ENCODE results near the gene SFRP4.
"Not testable (repeated sequence)": the region's sequence is repeated elsewhere in the genome, so short reads cannot be mapped to it uniquely, and the experiment has no call there.

SFRP4 gene

GRCh38 chr7:37957221-37957970 is 40.8 kb upstream of the SFRP4 start:
- H3K9ac ChIP-seq: no peak overlapping the region
- H3K36me3 ChIP-seq (ENCODE audit: control insufficient read depth, insufficient read depth, low read length): no peaks in the 10 kb centered on the region
- no peak overlapping the region for H3K4me2 ChIP-seq (ENCODE audit: low read length)
- H3K4me1 ChIP-seq: no peaks in the 10 kb centered on the region
- H3K79me2 ChIP-seq: no peaks in the 10 kb centered on the region
- H2AFZ ChIP-seq: no peak overlapping the region
- no peak overlapping the region for H3K4me3 ChIP-seq (ENCODE audit: low read depth, low read length)
- no peak overlapping the region for H3K27ac ChIP-seq
- no peaks in the 10 kb centered on the region for H3K27me3 ChIP-seq (ENCODE audit: control insufficient read depth, insufficient read depth, low read length)
- TF ChIP-seq, protein P1, sequence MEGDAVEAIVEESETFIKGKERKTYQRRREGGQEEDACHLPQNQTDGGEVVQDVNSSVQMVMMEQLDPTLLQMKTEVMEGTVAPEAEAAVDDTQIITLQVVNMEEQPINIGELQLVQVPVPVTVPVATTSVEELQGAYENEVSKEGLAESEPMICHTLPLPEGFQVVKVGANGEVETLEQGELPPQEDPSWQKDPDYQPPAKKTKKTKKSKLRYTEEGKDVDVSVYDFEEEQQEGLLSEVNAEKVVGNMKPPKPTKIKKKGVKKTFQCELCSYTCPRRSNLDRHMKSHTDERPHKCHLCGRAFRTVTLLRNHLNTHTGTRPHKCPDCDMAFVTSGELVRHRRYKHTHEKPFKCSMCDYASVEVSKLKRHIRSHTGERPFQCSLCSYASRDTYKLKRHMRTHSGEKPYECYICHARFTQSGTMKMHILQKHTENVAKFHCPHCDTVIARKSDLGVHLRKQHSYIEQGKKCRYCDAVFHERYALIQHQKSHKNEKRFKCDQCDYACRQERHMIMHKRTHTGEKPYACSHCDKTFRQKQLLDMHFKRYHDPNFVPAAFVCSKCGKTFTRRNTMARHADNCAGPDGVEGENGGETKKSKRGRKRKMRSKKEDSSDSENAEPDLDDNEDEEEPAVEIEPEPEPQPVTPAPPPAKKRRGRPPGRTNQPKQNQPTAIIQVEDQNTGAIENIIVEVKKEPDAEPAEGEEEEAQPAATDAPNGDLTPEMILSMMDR (IDR thresholded peaks at IDR 0.05): no peak
- H3K9me3 ChIP-seq (ENCODE audit: control insufficient read depth, low read length): no peaks in the 10 kb centered on the region

DNA sequence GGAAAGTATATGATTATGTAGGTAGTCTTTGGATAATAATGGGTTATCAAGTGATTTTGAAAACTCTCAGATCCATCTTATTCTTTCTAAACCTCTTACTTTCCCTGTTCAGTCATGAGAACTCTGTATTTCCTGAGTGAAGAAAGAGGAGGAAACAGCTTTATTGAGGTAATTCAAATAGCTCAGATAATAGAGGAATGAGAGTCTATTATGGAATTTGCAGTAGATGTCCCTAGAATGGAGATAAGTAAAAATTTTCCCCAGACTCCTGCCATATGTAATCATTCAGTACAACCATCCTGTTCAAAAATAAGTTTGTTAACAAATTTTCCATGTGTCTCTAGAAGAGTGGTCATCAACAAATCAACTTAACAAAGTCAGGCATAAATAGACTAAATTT is 40.2 kb upstream of the SFRP4 start:
- Histone ChIP-seq H3K79me2 (no peaks in the 10 kb centered on the region), H2AFZ (no peak overlapping the region)

DNA sequence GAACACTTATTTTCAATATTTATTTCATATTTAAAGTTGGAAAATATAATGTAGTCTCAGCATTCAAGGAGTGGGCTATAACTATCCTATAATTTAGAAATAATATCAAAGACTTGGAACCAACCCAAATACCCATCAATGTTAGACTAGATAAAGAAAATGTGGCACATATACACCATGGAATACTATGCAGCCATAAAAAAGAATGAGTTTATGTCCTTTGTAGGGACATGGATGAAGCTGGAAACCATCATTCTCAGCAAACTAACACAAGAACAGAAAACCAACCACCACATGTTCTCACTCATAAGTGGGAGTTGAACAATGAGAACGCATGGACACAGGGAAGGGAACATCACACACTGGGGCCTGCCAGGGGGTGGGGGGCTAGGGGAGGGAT is 37.6 kb upstream of the SFRP4 start:
- not testable (repeated sequence) for H3K4me2 ChIP-seq (ENCODE audit: low read length); H3K9me3 ChIP-seq (ENCODE audit: control insufficient read depth, low read length); H3K79me2 ChIP-seq; H3K4me1 ChIP-seq; H3K36me3 ChIP-seq (ENCODE audit: control insufficient read depth, insufficient read depth, low read length); H3K9ac ChIP-seq; H3K4me3 ChIP-seq (ENCODE audit: low read depth, low read length); H3K27me3 ChIP-seq (ENCODE audit: control insufficient read depth, insufficient read depth, low read length); H2AFZ ChIP-seq; H3K27ac ChIP-seq

More for the DNA sequence above, 40.2 kb upstream of the SFRP4 start:
- TF ChIP-seq, protein P1 (IDR thresholded peaks at IDR 0.05): no peak
- Histone ChIP-seq H3K4me3 (ENCODE audit: low read depth, low read length) (no peak overlapping the region), H3K4me2 (ENCODE audit: low read length) (no peak overlapping the region), H3K27ac (no peak overlapping the region), H3K9ac (no peak overlapping the region), H3K36me3 (ENCODE audit: control insufficient read depth, insufficient read depth, low read length) (no peaks in the 10 kb centered on the region), H3K9me3 (ENCODE audit: control insufficient read depth, low read length) (no peaks in the 10 kb centered on the region), H3K27me3 (ENCODE audit: control insufficient read depth, insufficient read depth, low read length) (no peaks in the 10 kb centered on the region), H3K4me1 (no peaks in the 10 kb centered on the region)

DNA sequence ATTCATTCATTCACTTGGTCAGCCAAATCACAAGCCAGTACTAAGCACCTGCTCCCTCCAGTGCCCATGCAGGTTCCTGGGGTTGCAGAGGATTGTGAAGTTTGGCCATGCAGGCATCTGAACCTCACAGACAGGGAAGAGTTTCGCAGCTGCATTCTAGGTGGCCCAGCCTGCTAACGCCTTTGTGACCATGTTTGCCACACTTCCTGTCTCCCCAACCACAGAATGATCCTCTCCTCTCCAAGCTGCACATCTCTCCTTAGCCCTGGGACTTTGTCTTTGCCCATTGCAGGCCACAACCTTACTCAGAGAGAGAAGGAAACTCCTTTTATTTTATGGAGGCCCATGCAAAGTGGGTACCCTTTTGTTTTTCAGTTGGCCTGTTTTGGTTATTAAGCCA is 35.6 kb upstream of the SFRP4 start:
- Histone ChIP-seq H3K9me3 (ENCODE audit: control insufficient read depth, low read length) (no peaks in the 10 kb centered on the region), H3K4me3 (ENCODE audit: low read depth, low read length) (no peak overlapping the region), H3K79me2 (no peaks in the 10 kb centered on the region)

DNA sequence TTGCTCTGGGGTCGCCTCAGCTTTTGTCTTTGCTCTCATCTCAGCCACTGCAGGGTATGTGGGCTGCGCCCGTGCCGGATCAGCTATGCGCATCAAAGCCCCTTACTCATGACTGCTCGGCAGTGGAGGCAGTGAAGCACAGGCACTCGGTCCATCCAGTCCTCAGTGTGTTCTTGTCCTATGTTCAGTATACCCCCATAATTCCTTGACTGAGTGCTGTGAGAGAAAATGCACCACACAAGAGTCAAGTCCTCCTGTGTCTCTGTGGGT is 31.3 kb upstream of the SFRP4 start:
- H3K4me1 ChIP-seq: no peaks in the 10 kb centered on the region
- no peak overlapping the region for H3K4me3 ChIP-seq (ENCODE audit: low read depth, low read length)
- no peak overlapping the region for H2AFZ ChIP-seq
- H3K79me2 ChIP-seq: no peaks in the 10 kb centered on the region
- no peaks in the 10 kb centered on the region for H3K36me3 ChIP-seq (ENCODE audit: control insufficient read depth, insufficient read depth, low read length)
- H3K27me3 ChIP-seq (ENCODE audit: control insufficient read depth, insufficient read depth, low read length): no peaks in the 10 kb centered on the region
- H3K4me2 ChIP-seq (ENCODE audit: low read length): no peak overlapping the region
- H3K27ac ChIP-seq: no peak overlapping the region
- no peaks in the 10 kb centered on the region for H3K9me3 ChIP-seq (ENCODE audit: control insufficient read depth, low read length)
- no peak overlapping the region for H3K9ac ChIP-seq
- TF ChIP-seq, protein P1 (IDR thresholded peaks at IDR 0.05): no peak

More for the DNA sequence above, 35.6 kb upstream of the SFRP4 start:
- Histone ChIP-seq H3K36me3 (ENCODE audit: control insufficient read depth, insufficient read depth, low read length) (no peaks in the 10 kb centered on the region), H3K27me3 (ENCODE audit: control insufficient read depth, insufficient read depth, low read length) (no peaks in the 10 kb centered on the region), H3K4me1 (no peaks in the 10 kb centered on the region), H3K27ac (no peak overlapping the region), H3K9ac (no peak overlapping the region), H3K4me2 (ENCODE audit: low read length) (no peak overlapping the region), H2AFZ (no peak overlapping the region)
- TF ChIP-seq, protein P1 (IDR thresholded peaks at IDR 0.05): no peak
